ENCODE data around the gene ADAMTS9. TPM values are rescaled to one million over a fixed set of nuclear protein-coding genes. Genes with fewer than 3 reads are reported as not detected.

ADAMTS9 gene

GRCh38 chr3:64473466-64473865, 214.3 kb downstream of the ADAMTS9 start:
- WGBS, 2 donors (ENCODE audit: extremely low coverage in 2 of 2, insufficient read length in 2 of 2, insufficient replicate concordance in 1 of 2) = no CpG with 5 or more reads among the region's 1 CpG
- Histone ChIP-seq H2AK5ac (ENCODE audit: low read depth, low read length) (no peak overlapping the region), H2BK5ac (ENCODE audit: low read length) (no peak overlapping the region), H4K8ac (ENCODE audit: low read depth, low read length) (no peak overlapping the region), H3K79me1 (ENCODE audit: low read depth, low read length) (no peaks in the 10 kb centered on the region), H3K14ac (ENCODE audit: low read length) (no peak overlapping the region), H3K27me3 (ENCODE audit: control insufficient read depth in 3 of 3, insufficient read depth in 3 of 3, low read depth in 1 of 3, low read length in 3 of 3) (no peaks in the 10 kb centered on the region), H3K9me3 (replicated peaks in 1 of 2; ENCODE audit: control insufficient read depth in 2 of 2, insufficient read depth in 1 of 2, low read depth in 1 of 2, low read length in 2 of 2) (no peaks in the 10 kb centered on the region), H3K4me3 (ENCODE audit: low read length in 2 of 2) (no peak overlapping the region), H2BK12ac (ENCODE audit: low read length) (no peak overlapping the region), H3K18ac (ENCODE audit: low read length) (no peak overlapping the region), H3K27ac (replicated peaks; ENCODE audit: low read length) (no peak overlapping the region), H2AFZ (ENCODE audit: low read length) (no peak overlapping the region), H3K4ac (ENCODE audit: low read length) (no peak overlapping the region), H2BK15ac (ENCODE audit: low read length) (no peak overlapping the region), H3K4me1 (ENCODE audit: control insufficient read depth in 2 of 2, insufficient read depth in 1 of 2, low read depth in 1 of 2, low read length in 2 of 2) (peaks cover 0 to 2% of the 10 kb centered on the region in 2 donors), H3K23ac (ENCODE audit: low read depth, low read length, poor library complexity) (no peak overlapping the region), H3K36me3 (replicated peaks in 1 of 2; ENCODE audit: control insufficient read depth in 2 of 2, insufficient read depth in 2 of 2, low read length in 2 of 2) (no peaks in the 10 kb centered on the region), H3K9ac (ENCODE audit: low read depth, low read length, poor library complexity) (no peak overlapping the region), H2BK120ac (ENCODE audit: low read depth, low read length) (no peak overlapping the region), H3K4me2 (ENCODE audit: insufficient read depth, low read length, poor library complexity, severe bottlenecking) (no peak overlapping the region), H4K91ac (ENCODE audit: low read depth, low read length, poor library complexity) (no peak overlapping the region)
- DNase-seq (ENCODE audit: low spot score) = no peak

- WGBS, 2 donors (ENCODE audit: extremely low coverage in 2 of 2, insufficient read length in 2 of 2, insufficient replicate concordance in 1 of 2) = no CpG with 5 or more reads among the region's 5 CpGs
- Histone ChIP-seq H3K79me1 (ENCODE audit: low read depth, low read length) (no peaks in the 10 kb centered on the region), H2AK5ac (ENCODE audit: low read depth, low read length) (no peak overlapping the region), H3K23ac (ENCODE audit: low read depth, low read length, poor library complexity) (no peak overlapping the region), H3K14ac (ENCODE audit: low read length) (no peak overlapping the region), H3K4ac (ENCODE audit: low read length) (no peak overlapping the region), H3K9me3 (replicated peaks in 1 of 2; ENCODE audit: control insufficient read depth in 2 of 2, insufficient read depth in 1 of 2, low read depth in 1 of 2, low read length in 2 of 2) (no peaks in the 10 kb centered on the region), H3K4me2 (ENCODE audit: insufficient read depth, low read length, poor library complexity, severe bottlenecking) (no peak overlapping the region), H2AFZ (ENCODE audit: low read length) (no peak overlapping the region), H3K4me3 (ENCODE audit: low read length in 2 of 2) (no peak overlapping the region), H2BK120ac (ENCODE audit: low read depth, low read length) (no peak overlapping the region), H3K27me3 (ENCODE audit: control insufficient read depth in 3 of 3, insufficient read depth in 3 of 3, low read depth in 1 of 3, low read length in 3 of 3) (no peaks in the 10 kb centered on the region), H3K18ac (ENCODE audit: low read length) (no peak overlapping the region), H2BK12ac (ENCODE audit: low read length) (no peak overlapping the region), H3K36me3 (replicated peaks in 1 of 2; ENCODE audit: control insufficient read depth in 2 of 2, insufficient read depth in 2 of 2, low read length in 2 of 2) (no peaks in the 10 kb centered on the region), H3K27ac (replicated peaks; ENCODE audit: low read length) (no peak overlapping the region), H3K9ac (ENCODE audit: low read depth, low read length, poor library complexity) (no peak overlapping the region), H2BK5ac (ENCODE audit: low read length) (no peak overlapping the region), H2BK15ac (ENCODE audit: low read length) (no peak overlapping the region), H4K91ac (ENCODE audit: low read depth, low read length, poor library complexity) (no peak overlapping the region), H4K8ac (ENCODE audit: low read depth, low read length) (no peak overlapping the region), H3K4me1 (ENCODE audit: control insufficient read depth in 2 of 2, insufficient read depth in 1 of 2, low read depth in 1 of 2, low read length in 2 of 2) (peaks cover 2 to 6% of the 10 kb centered on the region in 2 donors)
- DNase-seq (ENCODE audit: low spot score) = no peak
Observed at GRCh38 chr3:64470436-64470835, 217.4 kb downstream of the ADAMTS9 start.

GRCh38 chr3:64467255-64467944, 220.4 kb downstream of the ADAMTS9 start:
- Histone ChIP-seq H2BK5ac (ENCODE audit: low read length) (no peak overlapping the region), H3K27ac (replicated peaks; ENCODE audit: low read length) (no peak overlapping the region), H2BK120ac (ENCODE audit: low read depth, low read length) (no peak overlapping the region), H3K27me3 (ENCODE audit: control insufficient read depth in 3 of 3, insufficient read depth in 3 of 3, low read depth in 1 of 3, low read length in 3 of 3) (no peaks in the 10 kb centered on the region), H3K23ac (ENCODE audit: low read depth, low read length, poor library complexity) (no peak overlapping the region), H2BK15ac (ENCODE audit: low read length) (no peak overlapping the region), H3K36me3 (replicated peaks in 1 of 2; ENCODE audit: control insufficient read depth in 2 of 2, insufficient read depth in 2 of 2, low read length in 2 of 2) (no peaks in the 10 kb centered on the region), H4K91ac (ENCODE audit: low read depth, low read length, poor library complexity) (no peak overlapping the region), H4K8ac (ENCODE audit: low read depth, low read length) (no peak overlapping the region), H2AK5ac (ENCODE audit: low read depth, low read length) (peak overlapping the region; percentile 21), H3K4ac (ENCODE audit: low read length) (no peak overlapping the region), H3K79me1 (ENCODE audit: low read depth, low read length) (no peaks in the 10 kb centered on the region), H3K18ac (ENCODE audit: low read length) (no peak overlapping the region), H3K4me2 (ENCODE audit: insufficient read depth, low read length, poor library complexity, severe bottlenecking) (no peak overlapping the region), H2AFZ (ENCODE audit: low read length) (peak overlapping the region; percentile 51), H3K4me1 (ENCODE audit: control insufficient read depth in 2 of 2, insufficient read depth in 1 of 2, low read depth in 1 of 2, low read length in 2 of 2) (peaks cover 4 to 12% of the 10 kb centered on the region in 2 donors), H3K9me3 (replicated peaks in 1 of 2; ENCODE audit: control insufficient read depth in 2 of 2, insufficient read depth in 1 of 2, low read depth in 1 of 2, low read length in 2 of 2) (no peaks in the 10 kb centered on the region), H3K14ac (ENCODE audit: low read length) (no peak overlapping the region), H3K9ac (ENCODE audit: low read depth, low read length, poor library complexity) (no peak overlapping the region), H3K4me3 (ENCODE audit: low read length in 2 of 2) (no peak overlapping the region), H2BK12ac (ENCODE audit: low read length) (no peak overlapping the region)
- no CpG with 5 or more reads among the region's 5 CpGs for WGBS, 2 donors (ENCODE audit: extremely low coverage in 2 of 2, insufficient read length in 2 of 2, insufficient replicate concordance in 1 of 2)
- no peak for DNase-seq (ENCODE audit: low spot score)

Small RNA genes lying within 50 kb of the gene (small RNA-seq; reads per million reads assigned to genes)
- not detected for gene RNU6-739P (ENCODE audit: insufficient read depth)

Measured in neuronal stem cell (in vitro differentiated cells).